ENCODE data around the gene STAT3. TPM values are rescaled to one million over a fixed set of nuclear protein-coding genes. Genes with fewer than 3 reads are reported as not detected.

Gene STAT3
- total and polyA plus RNA-seq, 2 donors (not counting 1 experiment from before 2014, with no cell fraction given), result 50.1 to 140 TPM

- intact Hi-C loops (cut with micrococcal nuclease), result loop anchor here (10.0 kb wide), 1 partner anchor 46 kb away; no protein-coding TSS in a partner anchor
- WGBS (ENCODE audit: insufficient coverage), result no CpG with 5 or more reads among the region's 3 CpGs
These were observed 117.0 kb downstream of the STAT3 start for GRCh38 chr17:42271006-42271778.

More at GRCh38 chr17:42271006-42271778, 117.0 kb downstream of the STAT3 start:
- H3K36me3 ChIP-seq (replicated peaks in 1 of 2; ENCODE audit: control extremely low read depth in 1 of 2, control insufficient read depth in 1 of 2, extremely low read depth in 1 of 2, insufficient read depth in 2 of 2, low read length in 1 of 2), result no peaks in the 10 kb centered on the region
- peaks cover 36 to 41% of the 10 kb centered on the region in 2 donors for H3K4me1 ChIP-seq (ENCODE audit: control insufficient read depth in 2 of 2, insufficient read depth in 2 of 2, low read length in 2 of 2)
- Mint-ChIP-seq H3K4me3 (peak overlapping the region; percentile 1), H3K27me3 (no peaks in the 10 kb centered on the region), H3K9me3 (ENCODE audit: insufficient read depth) (no peaks in the 10 kb centered on the region), H3K4me1 (peaks cover 59% of the 10 kb centered on the region), H3K27ac (no peak overlapping the region)
- peak overlapping the region; percentile 41 for H3K4me2 ChIP-seq (replicated peaks; ENCODE audit: low read depth, low read length, poor library complexity, severe bottlenecking)
- no peak for DNase-seq
- H3K27me3 ChIP-seq (replicated peaks in 1 of 4; ENCODE audit: control extremely low read depth in 1 of 4, control insufficient read depth in 3 of 4, insufficient read depth in 4 of 4, low read length in 3 of 4), result no peaks in the 10 kb centered on the region
- H3K79me2 ChIP-seq (ENCODE audit: control insufficient read depth, insufficient read depth, low read length), result peaks cover 90% of the 10 kb centered on the region
- no peak for ATAC-seq (ENCODE audit: low read depth)
- TF ChIP-seq CTCF (IDR thresholded peaks at IDR 0.05) (no peak), EZH2 (IDR thresholded peaks at IDR 0.05; ENCODE audit: borderline replicate concordance, insufficient read depth, low read depth, low read length, poor library complexity, severe bottlenecking) (no peak)
- no peaks in the 10 kb centered on the region for H3K9me3 ChIP-seq (ENCODE audit: control extremely low read depth in 1 of 3, control insufficient read depth in 2 of 3, insufficient read depth in 1 of 3, low read length in 2 of 3)
- no peak overlapping the region for H2AFZ ChIP-seq (ENCODE audit: insufficient read depth, low read depth, low read length, poor library complexity, severe bottlenecking)
- no peak overlapping the region for H3K4me3 ChIP-seq (ENCODE audit: control extremely low read depth in 1 of 5, extremely low read depth in 1 of 5, insufficient read depth in 1 of 5, low read depth in 2 of 5, low read length in 4 of 5)
- ChIA-PET POLR2A (no interaction called here), CTCF (interaction anchor here (0.6 to 2.2 kb wide), 3 partner anchors 39 to 193 kb away, joined by 3 to 10 read pairs (median 3); no protein-coding TSS in a partner anchor)
- no peak overlapping the region for H3K9ac ChIP-seq (ENCODE audit: low read length)
- H4K20me1 ChIP-seq (ENCODE audit: control insufficient read depth, insufficient read depth, low read length, poor library complexity, severe bottlenecking), result no peaks in the 10 kb centered on the region
- peak overlapping the region in 1 of 2 donors; percentile 1 for H3K27ac ChIP-seq (ENCODE audit: low read length in 2 of 2)

Data from B cell (primary cell).